ENCODE data around the gene CLK2. TPM values are rescaled to one million over a fixed set of nuclear protein-coding genes. Genes with fewer than 3 reads are reported as not detected.

Gene CLK2
- total and polyA plus RNA-seq, 2 of the 13 experiments (the other 11 are each of a cell fraction or from before 2014, with no cell fraction given) = 20.1 to 73.5 TPM

DNA sequence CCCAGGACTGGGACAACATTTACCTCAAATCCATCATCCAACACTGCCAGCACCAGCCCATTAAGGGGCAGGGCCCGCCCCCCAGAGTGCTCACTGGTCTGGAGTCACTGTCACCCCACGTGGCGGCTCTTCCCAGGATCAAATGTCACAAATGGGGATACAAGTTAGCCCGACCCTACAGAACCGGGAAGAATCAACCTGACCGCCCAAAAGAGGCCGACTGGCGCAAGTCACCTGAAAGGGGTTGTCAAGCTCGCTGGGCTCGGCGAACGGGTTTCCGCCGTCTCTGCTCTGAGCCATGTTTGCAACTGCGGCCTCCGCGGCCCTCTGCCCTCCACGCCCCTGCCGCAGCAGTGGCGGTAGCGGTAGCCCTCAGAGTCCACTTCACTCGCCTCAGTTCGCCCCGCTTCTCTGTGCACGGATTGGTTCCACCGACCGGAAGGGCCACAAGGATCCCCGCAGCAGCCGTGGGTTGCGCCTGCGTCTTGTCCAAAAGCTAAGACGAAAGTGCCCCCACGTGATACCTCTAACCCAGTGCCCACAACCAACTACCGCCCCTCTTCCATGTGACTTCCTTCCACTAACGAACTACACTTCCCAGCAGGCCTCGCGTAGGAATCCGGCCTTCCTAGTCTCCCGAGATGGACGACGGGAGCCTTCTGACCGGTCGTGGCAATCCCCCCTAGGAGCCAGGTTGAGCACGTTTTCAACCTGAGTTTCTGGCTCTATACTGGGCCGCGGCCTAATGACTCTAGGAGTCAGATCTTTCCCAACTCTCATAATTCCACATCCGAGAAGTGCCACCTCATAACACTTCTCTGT lies 11.2 kb downstream of the CLK2 start, which contains the start of gene SCAMP3 (continued):
- TF ChIP-seq MAZ (IDR thresholded peaks at IDR 0.05; ENCODE audit: borderline replicate concordance, low read depth, low read length) (0 out of 2 replicates have a peak, but pooled peaks have one; percentile 41), MAZ (CRISPR knock-in tag; IDR thresholded peaks at IDR 0.05; ENCODE audit: low read depth) (no peak), ETV5 (CRISPR knock-in tag; IDR thresholded peaks at IDR 0.05; ENCODE audit: borderline replicate concordance) (peak; percentile 75), DNMT1 (CRISPR knock-in tag; IDR thresholded peaks at IDR 0.05) (no peak), ZNF724P (CRISPR knock-in tag; IDR thresholded peaks at IDR 0.05; ENCODE audit: borderline replicate concordance) (peak; percentile 94), RBAK (CRISPR knock-in tag; IDR thresholded peaks at IDR 0.05) (no peak), ZNF605 (CRISPR knock-in tag; IDR thresholded peaks at IDR 0.05) (peak; percentile 48), ATRX (CRISPR knock-in tag; IDR thresholded peaks at IDR 0.05; ENCODE audit: borderline replicate concordance) (no peak), GABPA (IDR thresholded peaks at IDR 0.05; ENCODE audit: low read depth, low read length) (peak; percentile 69), GABPA (CRISPR knock-in tag; IDR thresholded peaks at IDR 0.05; ENCODE audit: low read depth) (peak; percentile 94), ZNF629 (CRISPR knock-in tag; conservative IDR thresholded peaks at IDR 0.05) (no peak), ZSCAN29 (CRISPR knock-in tag; conservative IDR thresholded peaks at IDR 0.05) (peak; percentile 67; the same call in 1 of the 2 replicates), ZNF256 (CRISPR knock-in tag; conservative IDR thresholded peaks at IDR 0.05) (no peak; the same call in 1 of the 2 replicates), ASH2L (IDR thresholded peaks at IDR 0.05; ENCODE audit: insufficient read length, low read depth, low read length) (peak; percentile 58), ZNF230 (CRISPR knock-in tag; IDR thresholded peaks at IDR 0.05) (0 out of 2 replicates have a peak, but pooled peaks have one; percentile 73), ZNF501 (CRISPR knock-in tag; IDR thresholded peaks at IDR 0.05) (peak; percentile 79), MLLT10 (CRISPR knock-in tag; IDR thresholded peaks at IDR 0.05) (no peak), ZFY (CRISPR knock-in tag; IDR thresholded peaks at IDR 0.05) (peak; percentile 92), SNRNP70 (IDR thresholded peaks at IDR 0.05; ENCODE audit: low read depth, low read length) (no peak), KLF11 (CRISPR knock-in tag; IDR thresholded peaks at IDR 0.05) (0 out of 2 replicates have a peak, but pooled peaks have one; percentile 52), ZNF101 (CRISPR knock-in tag; IDR thresholded peaks at IDR 0.05; ENCODE audit: borderline replicate concordance, low read depth) (no peak), NFIC (IDR thresholded peaks at IDR 0.05; ENCODE audit: low read length) (no peak), ZFP62 (CRISPR knock-in tag; IDR thresholded peaks at IDR 0.05) (no peak), REXO4 (CRISPR knock-in tag; IDR thresholded peaks at IDR 0.05; ENCODE audit: borderline replicate concordance) (no peak)
- TF ChIP-seq, protein P1, sequence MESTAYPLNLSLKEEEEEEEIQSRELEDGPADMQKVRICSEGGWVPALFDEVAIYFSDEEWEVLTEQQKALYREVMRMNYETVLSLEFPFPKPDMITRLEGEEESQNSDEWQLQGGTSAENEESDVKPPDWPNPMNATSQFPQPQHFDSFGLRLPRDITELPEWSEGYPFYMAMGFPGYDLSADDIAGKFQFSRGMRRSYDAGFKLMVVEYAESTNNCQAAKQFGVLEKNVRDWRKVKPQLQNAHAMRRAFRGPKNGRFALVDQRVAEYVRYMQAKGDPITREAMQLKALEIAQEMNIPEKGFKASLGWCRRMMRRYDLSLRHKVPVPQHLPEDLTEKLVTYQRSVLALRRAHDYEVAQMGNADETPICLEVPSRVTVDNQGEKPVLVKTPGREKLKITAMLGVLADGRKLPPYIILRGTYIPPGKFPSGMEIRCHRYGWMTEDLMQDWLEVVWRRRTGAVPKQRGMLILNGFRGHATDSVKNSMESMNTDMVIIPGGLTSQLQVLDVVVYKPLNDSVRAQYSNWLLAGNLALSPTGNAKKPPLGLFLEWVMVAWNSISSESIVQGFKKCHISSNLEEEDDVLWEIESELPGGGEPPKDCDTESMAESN (CRISPR knock-in tag; conservative IDR thresholded peaks at IDR 0.05) = peak; percentile 84; the same call in 1 of the 2 replicates
- TF ChIP-seq, protein P2, sequence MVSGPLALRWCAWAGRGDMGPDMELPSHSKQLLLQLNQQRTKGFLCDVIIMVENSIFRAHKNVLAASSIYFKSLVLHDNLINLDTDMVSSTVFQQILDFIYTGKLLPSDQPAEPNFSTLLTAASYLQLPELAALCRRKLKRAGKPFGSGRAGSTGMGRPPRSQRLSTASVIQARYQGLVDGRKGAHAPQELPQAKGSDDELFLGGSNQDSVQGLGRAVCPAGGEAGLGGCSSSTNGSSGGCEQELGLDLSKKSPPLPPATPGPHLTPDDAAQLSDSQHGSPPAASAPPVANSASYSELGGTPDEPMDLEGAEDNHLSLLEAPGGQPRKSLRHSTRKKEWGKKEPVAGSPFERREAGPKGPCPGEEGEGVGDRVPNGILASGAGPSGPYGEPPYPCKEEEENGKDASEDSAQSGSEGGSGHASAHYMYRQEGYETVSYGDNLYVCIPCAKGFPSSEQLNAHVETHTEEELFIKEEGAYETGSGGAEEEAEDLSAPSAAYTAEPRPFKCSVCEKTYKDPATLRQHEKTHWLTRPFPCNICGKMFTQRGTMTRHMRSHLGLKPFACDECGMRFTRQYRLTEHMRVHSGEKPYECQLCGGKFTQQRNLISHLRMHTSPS (CRISPR knock-in tag; IDR thresholded peaks at IDR 0.05; ENCODE audit: low read depth) = peak; percentile 18; the same call in 1 of the 2 replicates
- TF ChIP-seq, protein P3, sequence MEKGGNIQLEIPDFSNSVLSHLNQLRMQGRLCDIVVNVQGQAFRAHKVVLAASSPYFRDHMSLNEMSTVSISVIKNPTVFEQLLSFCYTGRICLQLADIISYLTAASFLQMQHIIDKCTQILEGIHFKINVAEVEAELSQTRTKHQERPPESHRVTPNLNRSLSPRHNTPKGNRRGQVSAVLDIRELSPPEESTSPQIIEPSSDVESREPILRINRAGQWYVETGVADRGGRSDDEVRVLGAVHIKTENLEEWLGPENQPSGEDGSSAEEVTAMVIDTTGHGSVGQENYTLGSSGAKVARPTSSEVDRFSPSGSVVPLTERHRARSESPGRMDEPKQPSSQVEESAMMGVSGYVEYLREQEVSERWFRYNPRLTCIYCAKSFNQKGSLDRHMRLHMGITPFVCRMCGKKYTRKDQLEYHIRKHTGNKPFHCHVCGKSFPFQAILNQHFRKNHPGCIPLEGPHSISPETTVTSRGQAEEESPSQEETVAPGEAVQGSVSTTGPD (CRISPR knock-in tag; IDR thresholded peaks at IDR 0.05) = no peak

All from HepG2 (cell line).